ENCODE results near the gene STMN3. TPM values are rescaled to one million over a fixed set of nuclear protein-coding genes. Genes with fewer than 3 reads are reported as not detected.
"Not testable (repeated sequence)": the region's sequence is repeated elsewhere in the genome, so short reads cannot be mapped to it uniquely, and the experiment has no call there.

The STMN3 gene
- total RNA-seq, 1 donor from 2014 or later, result 8.8 TPM

DNA sequence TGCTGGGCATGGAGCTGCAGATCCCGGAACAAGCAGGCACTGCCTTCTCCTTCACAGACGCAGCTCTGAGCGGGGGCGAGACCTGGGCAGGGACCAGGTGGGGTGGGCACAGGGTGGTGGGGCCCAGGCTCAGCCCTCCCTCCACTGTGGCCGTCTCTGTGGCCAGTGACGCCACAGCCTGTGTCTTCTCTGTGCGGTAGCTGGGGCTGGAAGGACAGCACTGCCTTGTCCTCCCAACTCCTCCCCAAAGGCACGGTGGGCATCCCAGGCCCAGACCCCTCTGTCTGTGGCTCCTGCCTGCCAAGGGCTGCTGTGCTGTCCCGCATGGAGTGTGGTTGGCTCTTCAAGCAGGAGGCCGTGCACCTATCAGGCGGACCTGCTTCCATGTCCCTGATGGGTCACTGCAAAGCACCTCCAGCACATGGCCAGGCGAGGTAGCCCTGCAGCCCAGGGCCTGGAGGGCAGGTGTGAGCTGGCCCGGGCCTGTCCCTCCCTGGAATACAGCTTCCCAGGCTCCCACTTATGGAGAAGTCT is 28.5 kb upstream of the STMN3 start:
- DNase-seq (ENCODE audit: low spot score), result no peak
- intact Hi-C loops (cut with DNase I), result no loop called here

DNA sequence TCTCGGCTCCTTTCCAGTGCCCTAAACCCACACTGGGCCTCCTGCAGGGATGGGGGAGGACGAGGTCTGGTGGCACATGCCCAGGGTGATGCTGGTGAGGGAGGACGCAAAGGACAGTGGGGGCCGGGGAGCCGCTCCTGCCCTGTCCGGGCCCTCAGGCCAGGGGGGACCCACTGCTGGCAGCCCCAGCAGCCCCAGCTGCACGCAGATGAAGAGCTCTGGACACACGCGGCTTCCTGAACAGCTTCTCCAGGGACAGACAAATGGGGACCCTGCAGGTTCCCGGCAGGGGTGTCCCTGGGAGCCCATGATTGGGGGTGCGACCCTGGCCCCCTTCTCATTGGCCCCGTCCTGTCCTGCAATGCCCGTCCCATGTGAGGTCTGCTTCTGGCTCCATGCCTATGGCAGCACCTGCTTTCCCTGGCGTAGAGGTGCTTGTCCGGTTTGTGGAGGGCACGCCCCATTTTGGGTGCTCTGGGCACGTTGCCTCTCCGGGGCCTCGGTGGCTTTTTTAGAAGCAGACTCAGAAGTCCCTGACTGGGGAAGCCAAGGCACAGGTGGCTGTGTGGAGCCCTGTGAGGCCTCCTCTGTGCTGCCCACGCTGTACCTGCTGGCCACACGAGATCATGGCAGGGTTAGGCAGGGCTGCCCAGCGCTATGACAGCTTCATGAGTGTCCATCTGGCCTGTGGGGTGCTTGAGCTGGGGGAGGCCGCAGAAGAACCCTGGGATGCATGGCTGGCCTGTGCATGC is 27.8 kb upstream of the STMN3 start:
- intact Hi-C loops (cut with DNase I), result no loop called here
- no peak for DNase-seq (ENCODE audit: low spot score)

DNA sequence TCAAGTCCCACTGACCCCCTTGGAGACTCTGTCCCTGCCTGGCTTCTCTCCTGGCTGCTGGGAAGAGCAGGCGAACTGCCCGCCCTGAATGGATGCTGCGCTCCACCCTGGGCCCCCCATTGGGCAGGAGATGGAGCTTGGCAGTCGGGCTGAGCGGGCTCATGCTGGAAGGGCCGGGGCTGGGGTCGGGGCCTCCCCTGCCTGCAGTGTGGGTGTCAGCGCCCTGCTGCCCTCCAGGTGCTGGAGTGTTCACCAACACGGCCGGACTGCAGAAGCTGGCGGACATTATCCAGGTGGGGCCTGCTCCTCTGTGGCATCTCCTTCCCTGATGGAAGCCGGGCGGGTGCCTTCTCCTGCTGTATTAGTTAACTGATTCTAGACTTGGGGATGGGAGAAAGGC is 27.2 kb upstream of the STMN3 start:
- intact Hi-C loops (cut with DNase I), result no loop called here
- DNase-seq (ENCODE audit: low spot score), result no peak

DNA sequence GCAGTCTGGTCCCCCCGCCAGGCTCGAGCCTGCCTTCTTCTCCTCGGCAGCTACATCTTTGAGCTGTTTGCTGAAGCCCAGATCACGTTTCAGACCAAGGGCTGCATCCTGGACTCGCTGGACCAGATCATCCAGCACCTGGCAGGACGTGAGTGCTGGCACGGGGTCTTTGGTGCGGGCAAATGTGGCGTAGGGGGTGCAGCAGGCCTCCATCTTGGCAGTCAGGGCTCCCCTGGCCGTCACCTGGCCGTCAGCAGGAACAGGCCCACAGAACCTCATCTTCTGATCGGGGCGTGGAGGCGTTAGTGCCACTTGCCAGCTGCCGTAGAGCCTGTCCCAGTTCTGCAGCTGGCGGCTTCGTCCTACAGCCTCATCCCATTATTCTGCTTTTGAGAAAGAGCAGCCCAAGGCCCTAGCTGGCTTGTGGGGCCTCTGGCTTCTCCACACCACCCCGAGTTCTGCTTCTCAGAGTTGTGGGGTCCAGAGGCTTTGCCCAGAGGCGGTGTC is 26.6 kb upstream of the STMN3 start:
- intact Hi-C loops (cut with DNase I), result no loop called here

DNA sequence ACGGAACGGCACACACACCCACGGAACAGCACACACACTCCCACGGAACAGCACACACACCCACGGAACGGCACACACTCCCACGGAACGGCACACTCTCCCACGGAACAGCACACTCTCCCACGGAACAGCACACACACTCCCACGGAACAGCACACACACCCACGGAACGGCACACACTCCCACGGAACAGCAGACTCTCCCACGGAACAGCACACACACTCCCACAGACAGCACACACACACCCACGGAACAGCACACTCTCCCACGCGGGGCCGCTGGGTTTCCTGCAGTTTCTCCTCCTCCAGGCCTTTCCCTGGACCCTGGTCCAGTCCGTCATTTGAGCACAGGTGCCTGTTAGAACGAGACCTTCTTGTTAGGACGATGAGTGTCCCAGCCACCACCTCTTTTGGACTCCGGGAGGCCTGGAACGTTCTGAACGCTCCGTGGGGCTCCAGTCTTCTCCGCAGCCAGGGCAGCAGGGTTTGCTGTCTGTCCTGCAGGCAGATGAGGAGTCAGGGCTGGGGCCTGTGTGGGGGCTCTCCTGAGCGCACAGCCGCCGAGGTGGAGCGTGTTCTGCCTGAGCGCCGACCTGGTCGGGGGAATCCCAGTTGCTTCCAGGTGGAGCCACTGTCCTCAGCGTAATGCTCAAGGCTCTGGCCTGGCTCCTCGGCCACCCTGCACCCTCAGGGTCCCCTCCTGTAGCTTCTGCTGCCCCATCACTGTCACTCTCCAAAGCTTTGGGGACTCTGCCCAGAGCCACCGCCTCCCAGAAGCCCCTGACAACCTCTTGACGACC is 25.6 kb upstream of the STMN3 start:
- intact Hi-C loops (cut with DNase I), result no loop called here
- DNase-seq (ENCODE audit: low spot score), result no peak

More for the DNA sequence above, 26.6 kb upstream of the STMN3 start:
- DNase-seq (ENCODE audit: low spot score), result no peak

DNA sequence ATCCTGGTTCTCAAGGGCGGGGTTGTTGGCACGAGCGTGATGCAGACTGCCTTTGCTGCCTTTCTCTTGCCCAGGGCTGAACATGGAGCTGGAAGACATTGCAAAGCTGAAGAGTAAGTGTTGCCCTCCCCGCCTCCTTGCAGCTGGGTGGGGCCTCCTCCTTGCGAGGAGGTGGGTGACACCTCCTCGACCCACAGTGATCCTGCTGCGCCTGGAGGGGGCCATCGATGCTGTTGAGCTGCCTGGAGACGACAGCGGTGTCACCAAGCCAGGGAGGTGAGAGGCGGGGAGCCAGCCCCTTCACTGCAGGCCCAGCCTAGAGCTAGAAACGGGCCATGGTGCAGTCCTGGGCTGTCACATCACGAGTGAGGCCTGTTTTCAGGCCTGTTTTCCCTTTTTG is 24.8 kb upstream of the STMN3 start:
- intact Hi-C loops (cut with DNase I), result no loop called here

DNA sequence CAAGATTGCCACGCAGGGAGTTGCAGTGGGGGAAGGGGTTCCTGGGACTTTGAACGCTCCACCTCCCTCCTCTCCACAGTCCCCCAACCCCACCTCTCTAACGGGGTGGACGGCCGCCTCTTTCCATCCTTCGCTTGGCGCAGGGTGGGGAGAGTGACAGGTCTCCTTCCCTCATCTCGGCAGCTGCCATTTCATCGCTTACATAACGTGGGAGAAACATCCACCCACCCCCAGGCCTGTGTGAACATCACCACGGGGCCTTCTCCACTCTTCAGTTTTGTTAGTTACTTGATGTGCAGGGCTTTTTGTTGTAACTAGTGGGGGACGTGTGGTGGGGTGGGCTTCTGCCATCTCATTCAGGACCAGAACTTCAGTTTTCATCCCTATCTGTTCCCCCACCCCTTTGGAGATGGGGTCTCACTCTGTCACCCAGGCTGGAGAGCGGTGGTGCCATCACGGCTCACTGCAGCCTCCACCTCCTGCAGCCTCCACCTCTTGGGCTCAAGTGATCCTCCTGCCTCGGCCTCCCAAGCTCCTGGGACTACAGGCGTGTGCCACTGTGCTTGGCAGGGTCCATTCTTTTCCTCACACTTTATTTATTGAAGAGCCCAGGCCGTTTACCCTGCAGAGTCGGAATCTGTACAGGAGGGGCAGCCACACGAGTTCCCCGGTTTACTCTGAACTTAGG is 22.6 kb upstream of the STMN3 start:
- intact Hi-C loops (cut with DNase I), result no loop called here
- DNase-seq (ENCODE audit: low spot score), result no peak

More for the DNA sequence above, 24.8 kb upstream of the STMN3 start:
- DNase-seq (ENCODE audit: low spot score), result no peak

DNA sequence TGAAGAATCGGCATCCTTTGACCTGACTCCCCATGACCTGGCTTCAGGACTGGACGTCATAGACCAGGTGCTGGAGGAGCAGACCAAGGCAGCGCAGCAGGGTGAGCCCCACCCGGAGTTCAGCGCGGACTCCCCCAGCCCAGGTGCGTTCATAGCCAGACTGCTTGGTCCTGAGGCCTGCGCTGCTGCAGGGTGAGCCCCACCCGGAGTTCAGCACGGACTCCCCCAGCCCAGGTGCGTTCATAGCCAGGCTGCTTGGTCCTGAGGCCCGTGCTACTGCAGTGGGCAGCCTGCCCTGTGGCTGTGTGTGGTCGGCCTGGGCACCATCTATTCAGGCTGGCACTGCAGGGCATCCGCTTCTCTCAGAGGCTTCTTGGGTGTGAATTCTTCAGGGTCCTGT is 20.7 kb upstream of the STMN3 start:
- intact Hi-C loops (cut with DNase I), result no loop called here

DNA sequence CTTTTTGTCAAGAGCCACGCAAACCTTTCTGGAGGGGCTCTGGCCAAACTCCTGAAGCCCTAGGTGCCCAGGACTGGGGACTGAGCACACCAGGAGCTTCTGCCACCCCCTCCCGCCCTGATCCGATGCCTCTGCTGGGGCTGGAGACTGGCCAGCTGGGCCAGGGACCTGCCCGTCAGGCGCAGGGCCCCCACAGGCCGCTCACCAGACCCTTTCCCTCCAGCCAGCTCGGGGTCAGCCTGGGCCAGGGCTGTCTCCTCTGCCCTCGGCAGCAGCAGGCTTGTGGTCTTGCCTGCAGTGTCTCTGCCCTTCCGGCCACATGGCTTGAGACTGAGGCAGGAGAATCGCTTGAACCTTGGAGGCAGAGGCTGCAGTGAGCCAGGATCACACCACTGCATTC is 19.4 kb upstream of the STMN3 start:
- intact Hi-C loops (cut with DNase I), result no loop called here
- no peak for DNase-seq (ENCODE audit: low spot score)

More for the DNA sequence above, 20.7 kb upstream of the STMN3 start:
- DNase-seq (ENCODE audit: low spot score), result no peak

DNA sequence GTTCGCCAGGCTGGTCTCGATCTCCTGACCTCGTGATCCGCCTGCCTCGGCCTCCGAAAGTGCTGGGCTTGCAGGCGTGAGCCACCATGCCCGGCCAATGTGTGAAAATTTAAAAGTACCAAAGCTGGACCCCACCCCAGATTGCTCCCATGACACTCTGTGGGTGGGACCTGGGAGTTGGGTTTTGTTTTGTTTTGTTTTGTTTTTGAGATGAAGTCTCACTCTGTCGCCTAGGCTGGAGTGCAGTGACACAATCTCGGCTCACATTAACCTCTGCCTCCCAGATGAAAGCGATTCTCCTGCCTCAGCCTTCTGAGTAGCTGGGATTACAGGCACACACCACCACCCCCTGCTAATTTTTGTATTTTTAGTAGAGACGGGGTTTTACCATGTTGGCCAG is 18.5 kb upstream of the STMN3 start:
- intact Hi-C loops (cut with DNase I); DNase-seq (ENCODE audit: low spot score): not testable (repeated sequence)

DNA sequence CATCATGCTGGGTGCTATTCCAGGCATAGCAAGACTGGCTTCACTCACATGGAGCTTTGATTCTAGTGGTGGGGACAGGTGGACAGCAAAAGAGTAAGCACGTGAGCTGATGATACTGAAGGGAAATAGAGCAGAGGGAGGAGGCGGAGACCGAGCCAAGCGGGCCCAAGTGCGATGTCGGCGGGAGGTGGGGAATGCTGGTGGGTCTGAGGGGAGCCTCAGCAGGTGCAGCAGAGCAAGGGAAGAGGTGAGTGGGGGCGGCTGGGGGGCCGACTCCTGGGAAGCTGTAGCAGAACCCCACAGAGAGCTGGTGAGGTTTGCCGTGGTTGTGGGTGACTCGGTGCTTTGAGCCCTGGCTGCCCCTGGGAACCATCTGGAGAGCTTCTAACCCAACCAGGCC is 15.1 kb upstream of the STMN3 start:
- intact Hi-C loops (cut with DNase I), result no loop called here
- no peak for DNase-seq (ENCODE audit: low spot score)

DNA sequence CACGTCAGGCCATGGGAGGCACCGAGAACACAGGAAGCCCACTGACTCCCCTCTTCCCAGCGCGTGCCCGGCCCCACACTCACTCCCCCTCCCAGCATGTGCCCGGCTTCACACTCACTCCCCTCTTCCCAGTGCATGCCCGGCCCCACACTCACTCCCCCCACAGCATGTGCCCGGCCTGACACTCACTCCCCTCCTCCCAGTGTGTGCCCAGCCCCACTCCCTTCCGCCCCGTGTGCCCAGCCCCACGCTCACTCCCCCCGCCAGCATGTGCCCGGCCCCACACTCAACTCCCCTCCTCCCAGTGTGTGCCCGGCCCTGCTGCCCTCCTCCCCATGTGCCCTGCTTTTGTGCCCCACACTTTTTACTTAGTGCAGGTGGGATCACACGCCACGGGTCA is 14.6 kb upstream of the STMN3 start:
- no peak for DNase-seq (ENCODE audit: low spot score)
- intact Hi-C loops (cut with DNase I), result no loop called here

DNA sequence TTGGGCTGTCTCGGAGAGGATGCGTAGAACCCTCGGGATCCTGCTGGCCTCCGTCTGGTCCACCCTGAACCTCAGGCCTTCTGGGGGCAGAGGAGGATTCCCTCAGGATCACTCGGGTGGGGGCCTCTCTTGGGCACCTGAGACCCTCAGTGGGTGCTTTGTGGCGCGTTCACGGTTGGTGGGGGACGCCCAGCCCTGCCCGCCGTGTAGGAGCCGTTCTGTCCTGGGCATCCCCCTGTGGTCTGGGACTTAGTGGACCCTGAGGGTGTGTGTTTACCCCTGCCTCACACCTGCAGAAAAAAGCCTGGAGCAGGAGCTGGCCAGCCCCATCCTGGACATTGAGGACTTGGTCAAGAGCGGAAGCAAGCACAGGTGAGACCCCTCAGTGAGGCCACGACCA is 12.5 kb upstream of the STMN3 start:
- intact Hi-C loops (cut with DNase I), result no loop called here
- no peak for DNase-seq (ENCODE audit: low spot score)

DNA sequence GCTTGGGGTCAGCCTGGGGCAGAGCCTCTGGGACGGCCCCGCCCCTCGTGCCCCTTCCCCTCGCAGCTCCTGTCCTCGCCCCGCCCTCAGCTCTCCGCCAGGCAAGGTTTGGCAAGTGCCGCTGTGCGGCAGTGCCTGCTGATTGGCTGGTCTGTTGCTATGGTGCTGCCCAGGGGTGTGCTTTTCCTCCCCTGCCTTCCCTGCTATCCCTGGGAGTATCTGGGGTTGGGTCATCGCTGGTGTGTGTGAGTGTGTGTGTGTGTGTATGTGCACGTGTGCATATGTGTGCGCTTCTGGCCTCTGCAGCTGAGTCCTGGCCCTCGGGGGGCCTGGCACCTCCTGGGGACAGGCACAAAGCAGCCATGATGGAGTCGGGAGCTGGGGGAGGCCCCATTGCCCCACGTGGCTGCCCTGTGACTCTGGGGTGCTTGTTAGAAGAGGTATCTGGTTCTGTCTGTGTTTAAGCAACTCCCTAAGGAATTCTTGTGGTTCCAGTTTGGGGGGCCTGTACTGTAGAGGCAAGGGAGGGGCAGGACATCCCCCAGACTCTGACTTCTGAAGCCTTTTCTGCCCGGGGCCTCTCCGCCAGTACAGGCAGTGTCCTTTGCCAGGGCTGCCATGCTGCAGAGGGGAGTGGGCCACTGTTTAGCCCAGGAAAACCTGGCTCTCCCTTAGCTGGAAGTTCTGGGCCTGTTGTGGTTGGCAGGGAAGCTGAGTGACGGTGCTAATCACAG is 11.8 kb upstream of the STMN3 start:
- intact Hi-C loops (cut with DNase I), result no loop called here
- no peak for DNase-seq (ENCODE audit: low spot score)

DNA sequence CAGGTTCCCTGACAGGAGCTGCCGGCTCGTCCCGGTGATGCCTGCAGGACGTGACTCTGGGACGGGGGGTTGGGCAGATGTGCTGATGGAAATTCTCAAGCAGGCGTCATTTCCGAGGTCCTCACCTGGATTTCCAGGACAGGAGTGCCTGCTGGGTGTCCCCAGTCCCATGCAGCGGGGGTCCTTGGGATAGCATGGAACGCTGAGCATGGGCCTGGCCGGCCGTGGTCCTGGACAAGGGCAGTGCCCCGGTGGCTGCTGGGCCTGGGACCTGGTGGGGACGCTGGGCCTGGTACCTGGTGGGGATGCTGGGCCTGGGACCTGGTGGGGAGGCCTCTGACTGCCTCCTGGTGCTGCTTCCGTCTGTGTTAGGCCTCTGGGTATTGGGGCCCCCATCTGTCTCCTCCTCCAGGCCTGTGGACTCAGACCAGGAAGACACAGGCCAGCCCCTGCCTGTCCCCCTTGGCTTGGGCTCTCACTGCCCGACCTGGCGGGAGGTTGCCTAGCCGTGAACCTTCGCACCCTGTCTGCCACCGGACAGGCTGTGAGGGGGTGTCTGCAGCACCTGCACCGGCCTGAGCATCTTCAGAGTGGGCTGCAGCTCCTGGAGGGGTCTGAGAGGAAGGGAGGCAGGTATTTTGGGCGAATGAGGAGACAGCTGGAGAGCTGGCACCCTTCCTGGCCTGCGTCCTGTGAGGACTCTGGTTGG is 11.1 kb upstream of the STMN3 start:
- no peak for DNase-seq (ENCODE audit: low spot score)
- intact Hi-C loops (cut with DNase I), result no loop called here

DNA sequence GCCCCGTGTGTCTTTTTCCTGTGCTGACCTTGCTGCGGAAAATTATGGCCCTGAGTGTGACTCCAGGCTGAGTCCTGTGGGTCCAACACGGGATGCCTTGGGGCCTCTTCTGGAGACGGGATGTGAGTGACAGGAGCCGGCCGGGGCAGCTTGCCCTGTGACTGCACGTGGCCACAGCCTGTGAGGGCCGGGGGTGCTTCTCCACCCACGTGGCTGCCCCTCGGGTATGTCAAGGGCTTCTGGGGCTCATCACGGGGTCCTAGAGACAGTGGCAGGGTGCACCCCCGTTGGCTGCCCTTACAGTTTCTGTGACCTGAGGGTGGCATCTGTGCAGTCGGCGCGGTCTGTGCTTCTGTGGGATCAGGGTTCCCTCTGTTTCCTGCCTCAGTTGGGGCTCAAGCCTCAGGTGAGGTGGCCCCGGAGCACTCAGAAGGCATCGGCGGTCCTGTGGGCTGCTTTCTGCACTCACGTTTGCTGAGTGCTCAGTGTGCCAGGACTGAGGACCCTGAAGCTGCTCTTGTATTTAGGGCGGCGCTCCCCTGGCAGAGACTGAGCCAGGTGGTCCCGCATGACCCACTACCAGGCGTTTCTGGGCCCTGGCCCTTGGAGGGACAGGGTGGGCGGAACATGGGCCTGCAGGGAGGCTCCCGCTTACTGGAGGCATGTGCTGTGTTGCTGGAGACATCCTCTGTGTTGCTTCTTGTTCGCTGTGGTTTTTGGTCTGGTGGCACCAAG is 10.3 kb upstream of the STMN3 start:
- intact Hi-C loops (cut with DNase I), result no loop called here
- DNase-seq (ENCODE audit: low spot score), result no peak

DNA sequence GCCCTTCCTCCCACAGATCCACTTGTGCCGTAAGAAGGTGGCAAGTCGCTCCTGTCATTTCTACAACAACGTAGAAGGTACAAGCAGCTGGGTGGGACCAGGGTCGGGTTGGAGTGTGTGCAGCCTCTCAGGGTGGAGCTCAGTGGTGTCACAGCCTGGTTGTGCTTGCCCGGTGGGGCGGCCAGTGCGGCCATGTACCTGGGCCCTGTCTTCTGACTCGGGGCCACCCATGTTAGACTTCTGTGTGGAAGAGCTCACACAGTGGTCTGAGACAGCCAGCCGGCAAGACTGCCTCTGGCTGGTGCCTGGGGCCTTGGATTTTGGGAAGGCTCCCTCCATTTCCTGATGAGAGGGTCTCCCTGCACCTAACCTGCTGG is 9.6 kb upstream of the STMN3 start:
- intact Hi-C loops (cut with DNase I), result no loop called here

More for the DNA sequence above, 9.6 kb upstream of the STMN3 start:
- DNase-seq (ENCODE audit: low spot score), result no peak
